ENCODE results near the gene PROCA1. TPM values are rescaled to one million over a fixed set of nuclear protein-coding genes. Genes with fewer than 3 reads are reported as not detected.
"Not testable (repeated sequence)": the region's sequence is repeated elsewhere in the genome, so short reads cannot be mapped to it uniquely, and the experiment has no call there.

PROCA1 gene
- total RNA-seq, 4 donors from 2014 or later = 0.46 to 4.3 (median 1.1) TPM; not detected in 1

- WGBS, 2 donors = 2% methylated on average over 11 of the region's 49 CpGs; no CpG with 5 or more reads in 1 of the 2 donors
Measured at GRCh38 chr17:28726226-28726626, 14.5 kb upstream of the PROCA1 start, which contains the start of gene TLCD1. Gene TLCD1 (minus strand): TSS chr17:28726233. CDS start chr17:28726097, 136 bp downstream.

GRCh38 chr17:28725660-28726225, 14.1 kb upstream of the PROCA1 start:
- intact Hi-C loops (cut with DNase I) = loop anchor here (5.0 kb wide), 2 partner anchors 78 to 227 kb away; partner anchors contain the start of genes BLTP2 and PHF12
- peak in 1 of 2 donors; percentile 86 for DNase-seq
- H3K36me3 ChIP-seq = peaks cover 33 to 36% of the 10 kb centered on the region in 2 donors
- H3K27me3 ChIP-seq = no peaks in the 10 kb centered on the region
- peak overlapping the region in 1 of 3 donors; percentile 55 for H3K4me3 ChIP-seq (replicated peaks in 1 of 3)
- TF ChIP-seq CTCF (IDR thresholded peaks at IDR 0.05) (no peak), POLR2A (IDR thresholded peaks at IDR 0.05) (peak in 1 of 2 donors; percentile 47)
- peaks cover 25 to 27% of the 10 kb centered on the region in 2 donors for H3K4me1 ChIP-seq
- peak overlapping the region; percentile 5 to 98 (median 49) for H3K27ac ChIP-seq
- 1 to 3% methylated on average over 10 to 11 of the region's 45 CpGs for WGBS, 2 donors
- no peaks in the 10 kb centered on the region for H3K9me3 ChIP-seq

More at GRCh38 chr17:28726226-28726626, 14.5 kb upstream of the PROCA1 start, which contains the start of gene TLCD1:
- H3K4me3 ChIP-seq (replicated peaks in 1 of 3) = peak within 1 kb of the TSS in 2 of 3 donors; percentile 34 to 55
- H3K4me1 ChIP-seq = peaks cover 20 to 22% of the 10 kb centered on the region in 2 donors
- no peaks in the 10 kb centered on the region for H3K27me3 ChIP-seq
- H3K27ac ChIP-seq = peak within 1 kb of the TSS; percentile 92 to 98 (median 94)
- intact Hi-C loops (cut with DNase I) = loop anchor here (5.0 kb wide), 2 partner anchors 79 to 226 kb away; partner anchors contain the start of genes BLTP2 and PHF12
- peaks cover 28 to 35% of the 10 kb centered on the region in 2 donors for H3K36me3 ChIP-seq
- H3K9me3 ChIP-seq = no peaks in the 10 kb centered on the region
- peak; percentile 77 to 80 for DNase-seq
- TF ChIP-seq CTCF (IDR thresholded peaks at IDR 0.05) = no peak
- TF ChIP-seq POLR2A (IDR thresholded peaks at IDR 0.05) = no peak

GRCh38 chr17:28725166-28725659, 13.5 kb upstream of the PROCA1 start:
- intact Hi-C loops (cut with DNase I) = loop anchor here (5.0 kb wide), 2 partner anchors 78 to 227 kb away; partner anchors contain the start of genes BLTP2 and PHF12
- Histone ChIP-seq H3K4me1 (peaks cover 30 to 32% of the 10 kb centered on the region in 2 donors), H3K4me3 (replicated peaks in 1 of 3) (peak overlapping the region in 1 of 3 donors; percentile 55)

GRCh38 chr17:28724500-28725165, 12.9 kb upstream of the PROCA1 start:
- Histone ChIP-seq H3K27me3 (no peaks in the 10 kb centered on the region), H3K4me3 (replicated peaks in 1 of 3) (no peak overlapping the region), H3K36me3 (peaks cover 33 to 36% of the 10 kb centered on the region in 2 donors), H3K4me1 (peaks cover 31 to 32% of the 10 kb centered on the region in 2 donors), H3K9me3 (no peaks in the 10 kb centered on the region), H3K27ac (no peak overlapping the region)
- 82 to 87% methylated on average over 10 of the region's 10 CpGs for WGBS, 2 donors
- TF ChIP-seq POLR2A (IDR thresholded peaks at IDR 0.05) (no peak), CTCF (IDR thresholded peaks at IDR 0.05) (no peak)
- no peak for DNase-seq
- intact Hi-C loops (cut with DNase I) = loop anchor here (5.0 kb wide), 2 partner anchors 77 to 228 kb away; partner anchors contain the start of genes BLTP2 and PHF12

More at GRCh38 chr17:28725166-28725659, 13.5 kb upstream of the PROCA1 start:
- TF ChIP-seq CTCF (IDR thresholded peaks at IDR 0.05) (no peak), POLR2A (IDR thresholded peaks at IDR 0.05) (no peak)
- Histone ChIP-seq H3K27ac (peak overlapping the region; percentile 5 to 98 (median 49)), H3K9me3 (no peaks in the 10 kb centered on the region), H3K36me3 (peaks cover 33 to 36% of the 10 kb centered on the region in 2 donors), H3K27me3 (no peaks in the 10 kb centered on the region)
- DNase-seq = no peak
- WGBS, 2 donors = 36 to 37% methylated on average over 15 to 20 of the region's 20 CpGs

GRCh38 chr17:28723836-28724499, 12.3 kb upstream of the PROCA1 start:
- WGBS, 2 donors = 78 to 82% methylated on average over 4 of the region's 4 CpGs
- intact Hi-C loops (cut with DNase I); H3K4me3 ChIP-seq (replicated peaks in 1 of 3); H3K9me3 ChIP-seq; H3K27ac ChIP-seq; DNase-seq; H3K27me3 ChIP-seq: not testable (repeated sequence)
- H3K36me3 ChIP-seq = peaks cover 33 to 36% of the 10 kb centered on the region in 2 donors
- H3K4me1 ChIP-seq = peaks cover 29 to 34% of the 10 kb centered on the region in 2 donors
